Endothelial cell of umbilical vein (primary cell): ENCODE measurements around the gene TEF. TPM values are rescaled to one million over a fixed set of nuclear protein-coding genes. Genes with fewer than 3 reads are reported as not detected.

Experiments used
- BruUV-seq: library from RNA; stranded (reverse); fragments of 400-500 nt; replicated peaks from 2 replicates; lab custom pipeline; 2021; lab: Mats Ljungman, UMichigan
- CTCF ChIA-PET: fragments of 300-600, 350-600 bp; sonication (Branson Sonifier 250); formaldehyde crosslinking; loops from one replicate; lab custom pipeline; 2021; ENCODE audit warnings: antibody characterized with exemption, inconsistent platforms; lab: Charles Lee
- POLR2A ChIA-PET: fragments of 300-600, 350-600 bp; sonication (Branson Sonifier 250); formaldehyde crosslinking; loops from one replicate; lab custom pipeline; 2021; ENCODE audit warnings: antibody characterized with exemption, inconsistent platforms; lab: Charles Lee
- DNase-seq: peaks from one replicate; pipeline ENCODE4 v3.0.0-alpha.2; 2011; ENCODE audit warnings: low read depth, low spot score
- FAIRE-seq: peaks from 2 replicates; lab custom pipeline; 2011; peaks lifted over from hg19 to GRCh38; lab: Jason Lieb, UNC
- H2AFZ ChIP-seq: 2 replicates; pipeline ENCODE4 v1.6.0; 2012; ENCODE audit warnings: low read depth, low read length, control low read depth, inconsistent platforms
- H3K27ac ChIP-seq: 2 replicates; pipeline ENCODE4 v1.5.1; 2011; ENCODE audit warnings: low read depth, mild to moderate bottlenecking, control low read depth, low read length, moderate library complexity; ENCODE audit not compliant: insufficient read depth
- H3K27me3 ChIP-seq, 2 experiments: 2 replicates each; pipeline versions ENCODE4 v1.6.0 to v1.6.1; 2011; ENCODE audit warnings: low read length in 2 of 2, mixed read lengths in 1 of 2; ENCODE audit not compliant: control insufficient read depth in 2 of 2, insufficient read depth in 2 of 2
- H3K36me3 ChIP-seq, 2 experiments: 2 replicates in 1 of 2; 3 replicates in 1 of 2; pipeline ENCODE4 v1.5.1; 2011; ENCODE audit warnings: low read length in 2 of 2, mild to moderate bottlenecking in 1 of 2, moderate library complexity in 1 of 2; ENCODE audit not compliant: control insufficient read depth in 2 of 2, insufficient read depth in 2 of 2; ENCODE audit errors: extremely low read depth in 1 of 2
- H3K4me1 ChIP-seq: 3 replicates; pipeline ENCODE4 v1.5.1; 2011; ENCODE audit warnings: mild to moderate bottlenecking, low read length; ENCODE audit not compliant: control insufficient read depth, insufficient read depth; ENCODE audit errors: extremely low read depth
- H3K4me2 ChIP-seq: 2 replicates; pipeline ENCODE4 v1.6.1; 2011; ENCODE audit warnings: low read length, control low read depth, mixed read lengths; ENCODE audit not compliant: insufficient read depth
- H3K4me3 ChIP-seq, 3 experiments: fragments of 200-600 bp in 1 of 3; sonication (generic), shearing (Covaris generic) in 1 of 3; replicated peaks in 1 of 3; 2 replicates each; pipeline ENCODE4 v1.5.1; 2011 to 2016; ENCODE audit warnings: control low read depth in 3 of 3, low read length in 3 of 3, mild to moderate bottlenecking in 2 of 3, inconsistent platforms in 1 of 3, low read depth in 1 of 3, moderate library complexity in 1 of 3; ENCODE audit not compliant: insufficient read depth in 1 of 3
- H3K79me2 ChIP-seq: 2 replicates; pipeline ENCODE4 v1.6.0; 2012; ENCODE audit warnings: low read length, inconsistent platforms; ENCODE audit not compliant: control insufficient read depth, insufficient read depth
- H3K9ac ChIP-seq: replicated peaks from 2 replicates; pipeline ENCODE3; 2011; ENCODE audit warnings: low read length, control low read depth; ENCODE audit not compliant: insufficient read depth; ENCODE audit errors: extremely low read depth
- H3K9me1 ChIP-seq: replicated peaks from 3 replicates; pipeline ENCODE4 v1.6.0; 2011; ENCODE audit warnings: mild to moderate bottlenecking, low read length; ENCODE audit not compliant: control insufficient read depth, insufficient read depth; ENCODE audit errors: extremely low read depth
- H3K9me3 ChIP-seq: replicated peaks from 2 replicates; pipeline ENCODE4 v1.5.1; 2012; ENCODE audit warnings: low read length, inconsistent platforms; ENCODE audit not compliant: control insufficient read depth, insufficient read depth
- H4K20me1 ChIP-seq: replicated peaks from 2 replicates; pipeline ENCODE3; 2011; ENCODE audit warnings: mild to moderate bottlenecking, low read length; ENCODE audit not compliant: control insufficient read depth, insufficient read depth; ENCODE audit errors: extremely low read depth
- FOS ChIP-seq: IDR thresholded peaks from 2 replicates; pipeline ENCODE4 v1.6.1; 2011; ENCODE audit warnings: mild to moderate bottlenecking, low read length, moderate library complexity, borderline replicate concordance; ENCODE audit not compliant: insufficient read depth
- JUN ChIP-seq: IDR thresholded peaks from 2 replicates; pipeline ENCODE4 v1.6.1; 2011; ENCODE audit warnings: borderline replicate concordance, low read depth; ENCODE audit not compliant: insufficient read length, insufficient read depth
- POLR2A ChIP-seq: IDR thresholded peaks from 2 replicates; pipeline ENCODE4 v1.6.1; 2012; ENCODE audit warnings: low read depth, mild to moderate bottlenecking, control low read depth, low read length
- POLR2AphosphoS5 ChIP-seq: IDR thresholded peaks from 2 replicates; pipeline ENCODE4 v1.6.1; 2012; ENCODE audit warnings: low read depth, mild to moderate bottlenecking, control low read depth, low read length, moderate library complexity; ENCODE audit not compliant: insufficient read depth
- dilution Hi-C: fragments of 300-500 bp; cut with MboI; formaldehyde crosslinking; loops from one replicate; pipeline ENCODE4 v1.15.0; 2019; ENCODE audit warnings: low sequenced_read_pairs; ENCODE audit not compliant: extremely low pct_ligation_motif_present
- intact Hi-C: fragments of 100-400 bp; cut with micrococcal nuclease; formaldehyde crosslinking; loops from one replicate; pipeline ENCODE4 v1.10.0; 2022
- polyA plus RNA-seq, 4 experiments: library from polyadenylated mRNA; depleted of rRNA in 3 of 4; stranded (reverse) in 3 of 4; unstranded in 1 of 4; fragments of >200 nt; gene quantifications; 2 replicates each; pipeline versions ENCODE4 v1.2.1 to v1.2.3, GENCODE V29; 2011 to 2012; ENCODE audit warnings: missing spikeins in 1 of 4
- total RNA-seq: library from RNA; stranded (reverse); gene quantifications from 2 replicates; pipeline ENCODE4 v1.2.3, GENCODE V29; 2021
- TF ChIP-seq, protein P1 (sequence below), 2 donors: IDR thresholded peaks; 1 replicate in 1 of 2; 2 replicates in 1 of 2; pipeline ENCODE4 v1.5.1; 2011; ENCODE audit warnings: low read length in 2 of 2, mild to moderate bottlenecking in 2 of 2, moderate library complexity in 2 of 2, control low read depth in 1 of 2, inconsistent platforms in 1 of 2, low read depth in 1 of 2; ENCODE audit not compliant: insufficient read depth in 1 of 2; ENCODE audit errors: extremely low read depth in 1 of 2

The TEF gene
- total and polyA plus RNA-seq, 2 donors (not counting 3 experiments of a cell fraction or from before 2014, with no cell fraction given) = 2.2 to 4.0 TPM

DNA sequence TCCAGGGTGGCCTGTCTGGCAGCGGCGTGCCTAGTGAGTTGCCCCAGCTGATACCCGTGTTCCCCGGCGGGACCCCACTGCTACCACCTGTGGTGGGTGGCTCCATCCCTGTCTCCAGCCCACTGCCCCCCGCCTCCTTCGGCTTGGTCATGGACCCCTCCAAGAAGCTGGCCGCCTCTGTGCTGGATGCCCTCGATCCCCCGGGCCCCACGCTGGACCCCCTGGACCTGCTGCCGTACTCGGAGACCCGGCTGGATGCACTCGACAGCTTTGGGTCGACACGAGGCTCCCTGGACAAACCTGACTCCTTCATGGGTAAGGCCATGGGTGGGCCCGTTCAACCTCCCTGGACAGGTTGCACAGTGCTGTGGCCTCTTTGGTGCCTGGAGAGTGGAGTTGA lies 41.9 kb upstream of the TEF start:
- Histone ChIP-seq H3K4me2 (no peak overlapping the region), H3K4me3 (no peak overlapping the region), H3K4me1 (peaks cover 13% of the 10 kb centered on the region), H3K79me2 (no peaks in the 10 kb centered on the region), H3K9me3 (no peaks in the 10 kb centered on the region), H2AFZ (no peak overlapping the region), H3K9ac (no peak overlapping the region), H4K20me1 (no peaks in the 10 kb centered on the region), H3K27ac (no peak overlapping the region), H3K27me3 (no peaks in the 10 kb centered on the region), H3K9me1 (no peaks in the 10 kb centered on the region), H3K36me3 (peaks cover 9 to 56% of the 10 kb centered on the region in 2 experiments)
- dilution Hi-C loops (no loop called here), intact Hi-C loops (no loop called here)
- no peak for DNase-seq
- TF ChIP-seq POLR2A = no peak
- ChIA-PET CTCF (no interaction called here), POLR2A (interaction anchor here (0.6 kb wide), 1 partner anchor 63 kb away, joined by 3 read pairs; no protein-coding TSS in a partner anchor)
- BruUV-seq = no TSS peak
- no peak for FAIRE-seq

DNA sequence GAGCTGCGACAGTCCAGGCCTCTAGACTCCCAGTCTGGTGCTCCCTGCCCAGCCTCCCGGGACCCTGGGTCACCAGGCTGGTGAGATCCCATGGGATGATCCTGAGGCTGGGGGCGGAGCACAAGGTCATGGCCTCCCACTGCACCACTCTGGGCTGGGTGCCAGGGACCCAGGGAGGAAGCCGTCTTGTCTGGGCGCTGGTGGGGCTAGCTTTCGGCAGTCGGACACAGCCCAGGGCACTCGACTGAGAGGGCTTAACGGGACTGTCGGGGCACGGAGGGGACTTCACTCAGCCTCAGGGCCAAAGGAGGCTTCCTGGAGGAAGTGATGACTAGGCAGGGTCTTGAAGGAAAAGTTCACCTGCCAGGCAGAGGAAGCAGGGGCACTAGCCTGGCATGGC lies 41.4 kb upstream of the TEF start:
- FAIRE-seq (no peak), DNase-seq (no peak)
- H2AFZ ChIP-seq = no peak overlapping the region
- H3K27ac ChIP-seq = no peak overlapping the region
- H4K20me1 ChIP-seq = no peaks in the 10 kb centered on the region
- H3K4me2 ChIP-seq = no peak overlapping the region
- dilution Hi-C loops (no loop called here), intact Hi-C loops (no loop called here)
- no TSS peak for BruUV-seq
- peaks cover 9 to 53% of the 10 kb centered on the region in 2 experiments for H3K36me3 ChIP-seq
- no peak overlapping the region for H3K4me3 ChIP-seq
- no peak for TF ChIP-seq POLR2AphosphoS5
- no peak for TF ChIP-seq FOS
- no peak for TF ChIP-seq JUN
- TF ChIP-seq POLR2A = no peak
- TF ChIP-seq, protein P1, sequence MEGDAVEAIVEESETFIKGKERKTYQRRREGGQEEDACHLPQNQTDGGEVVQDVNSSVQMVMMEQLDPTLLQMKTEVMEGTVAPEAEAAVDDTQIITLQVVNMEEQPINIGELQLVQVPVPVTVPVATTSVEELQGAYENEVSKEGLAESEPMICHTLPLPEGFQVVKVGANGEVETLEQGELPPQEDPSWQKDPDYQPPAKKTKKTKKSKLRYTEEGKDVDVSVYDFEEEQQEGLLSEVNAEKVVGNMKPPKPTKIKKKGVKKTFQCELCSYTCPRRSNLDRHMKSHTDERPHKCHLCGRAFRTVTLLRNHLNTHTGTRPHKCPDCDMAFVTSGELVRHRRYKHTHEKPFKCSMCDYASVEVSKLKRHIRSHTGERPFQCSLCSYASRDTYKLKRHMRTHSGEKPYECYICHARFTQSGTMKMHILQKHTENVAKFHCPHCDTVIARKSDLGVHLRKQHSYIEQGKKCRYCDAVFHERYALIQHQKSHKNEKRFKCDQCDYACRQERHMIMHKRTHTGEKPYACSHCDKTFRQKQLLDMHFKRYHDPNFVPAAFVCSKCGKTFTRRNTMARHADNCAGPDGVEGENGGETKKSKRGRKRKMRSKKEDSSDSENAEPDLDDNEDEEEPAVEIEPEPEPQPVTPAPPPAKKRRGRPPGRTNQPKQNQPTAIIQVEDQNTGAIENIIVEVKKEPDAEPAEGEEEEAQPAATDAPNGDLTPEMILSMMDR (IDR thresholded peaks at IDR 0.05; ENCODE audit: extremely low read depth in 1 of 2, insufficient read depth in 1 of 2, low read depth in 1 of 2, low read length in 2 of 2) = no peak
- H3K27me3 ChIP-seq = no peaks in the 10 kb centered on the region
- no peaks in the 10 kb centered on the region for H3K79me2 ChIP-seq
- H3K9ac ChIP-seq = no peak overlapping the region
- H3K9me3 ChIP-seq = no peaks in the 10 kb centered on the region
- H3K9me1 ChIP-seq = no peaks in the 10 kb centered on the region
- peaks cover 13% of the 10 kb centered on the region for H3K4me1 ChIP-seq
- ChIA-PET POLR2A (interaction anchor here (0.6 kb wide), 2 partner anchors 24 to 63 kb away, joined by 3 to 6 read pairs; no protein-coding TSS in a partner anchor), CTCF (no interaction called here)
